TTC549 (cell line): ENCODE measurements around the gene SUN1.
"Not testable (repeated sequence)": the region's sequence is repeated elsewhere in the genome, so short reads cannot be mapped to it uniquely, and the experiment has no call there.

Experiments used
- FAIRE-seq: peaks from 2 replicates; lab custom pipeline; 2012; peaks lifted over from hg19 to GRCh38; lab: Jason Lieb, UNC

The SUN1 gene

GRCh38 chr7:857661-858060 lies 25.4 kb downstream of the SUN1 start:
- FAIRE-seq: no peak

GRCh38 chr7:859359-860030 lies 27.2 kb downstream of the SUN1 start:
- no peak for FAIRE-seq

- no peak for FAIRE-seq
Measured at GRCh38 chr7:860149-860548, 27.9 kb downstream of the SUN1 start.

GRCh38 chr7:861222-861621 lies 28.9 kb downstream of the SUN1 start:
- FAIRE-seq: no peak

GRCh38 chr7:862157-862556 lies 29.9 kb downstream of the SUN1 start:
- no peak for FAIRE-seq

GRCh38 chr7:863106-863505 lies 30.8 kb downstream of the SUN1 start:
- no peak for FAIRE-seq

GRCh38 chr7:865921-866320 lies 33.6 kb downstream of the SUN1 start:
- FAIRE-seq: no peak

GRCh38 chr7:867001-867405 lies 34.7 kb downstream of the SUN1 start:
- no peak for FAIRE-seq

- FAIRE-seq: no peak
Measured at GRCh38 chr7:867406-868188, 35.3 kb downstream of the SUN1 start.

GRCh38 chr7:868189-868486 lies 35.9 kb downstream of the SUN1 start:
- no peak for FAIRE-seq

- no peak for FAIRE-seq
Measured at GRCh38 chr7:869348-869747, 37.1 kb downstream of the SUN1 start.

GRCh38 chr7:871900-872537 lies 39.7 kb downstream of the SUN1 start:
- FAIRE-seq: no peak

GRCh38 chr7:872685-873084 lies 40.4 kb downstream of the SUN1 start:
- not testable (repeated sequence) for FAIRE-seq

GRCh38 chr7:873367-874002 lies 41.2 kb downstream of the SUN1 start:
- peak; percentile 11 for FAIRE-seq

GRCh38 chr7:874031-874749 lies 41.9 kb downstream of the SUN1 start:
- no peak for FAIRE-seq

- FAIRE-seq: no peak
Measured at GRCh38 chr7:875051-875450, 42.8 kb downstream of the SUN1 start.

- FAIRE-seq: no peak
Measured at GRCh38 chr7:875476-876076, 43.3 kb downstream of the SUN1 start.

GRCh38 chr7:876077-876971 lies 44.0 kb downstream of the SUN1 start, which contains the start of gene GET4:
GET4 (plus strand) TSS chr7:876554; CDS start chr7:876646, 92 bp downstream.
- FAIRE-seq: no peak

GRCh38 chr7:876972-877311 lies 44.7 kb downstream of the SUN1 start:
- no peak for FAIRE-seq

GRCh38 chr7:877312-878232 lies 45.3 kb downstream of the SUN1 start:
- no peak for FAIRE-seq
